Stromal cell of bone marrow (primary cell): ENCODE results near the gene KRTAP10-2.

Experiments
- DNase-seq: peaks from one replicate; pipeline ENCODE4 v3.0.0-alpha.2; 2012; ENCODE audit warnings: low read depth

Gene KRTAP10-2

GRCh38 chr21:44526096-44526997 is 25.0 kb downstream of the KRTAP10-2 start:
- DNase-seq, result no peak

- no peak for DNase-seq
Observed at GRCh38 chr21:44525391-44526095, 25.8 kb downstream of the KRTAP10-2 start.

GRCh38 chr21:44524414-44525371 is 26.6 kb downstream of the KRTAP10-2 start:
- DNase-seq, result no peak

- no peak for DNase-seq
Observed at GRCh38 chr21:44523567-44524413, 27.5 kb downstream of the KRTAP10-2 start.

GRCh38 chr21:44522753-44523204 is 28.5 kb downstream of the KRTAP10-2 start:
- no peak for DNase-seq

- DNase-seq, result no peak
Observed at GRCh38 chr21:44521928-44522752, 29.2 kb downstream of the KRTAP10-2 start.

GRCh38 chr21:44521301-44521927 is 29.9 kb downstream of the KRTAP10-2 start:
- DNase-seq, result no peak

- DNase-seq, result no peak
Observed at GRCh38 chr21:44520326-44521300, 30.7 kb downstream of the KRTAP10-2 start.

GRCh38 chr21:44519346-44520325 is 31.7 kb downstream of the KRTAP10-2 start:
- no peak for DNase-seq

- DNase-seq, result no peak
Observed at GRCh38 chr21:44518686-44519085, 32.6 kb downstream of the KRTAP10-2 start.

GRCh38 chr21:44517175-44517899 is 34.0 kb downstream of the KRTAP10-2 start:
- no peak for DNase-seq

GRCh38 chr21:44516828-44517174 is 34.5 kb downstream of the KRTAP10-2 start:
- no peak for DNase-seq

GRCh38 chr21:44516342-44516741 is 35.0 kb downstream of the KRTAP10-2 start:
- DNase-seq, result no peak

- DNase-seq, result no peak
Observed at GRCh38 chr21:44515359-44516165, 35.7 kb downstream of the KRTAP10-2 start.

- no peak for DNase-seq
Observed at GRCh38 chr21:44514746-44515358, 36.5 kb downstream of the KRTAP10-2 start.
